Tibial artery (tissue), 4 donors: ENCODE measurements around the gene BCAS1.

Experiments used
- DNase-seq, 2 donors: peaks; one replicate each; pipeline ENCODE4 v3.0.0-alpha.2; 2019
- H3K27ac ChIP-seq, 2 donors: fragments of 200-600 bp; sonication (generic) in 1 of 2; 1 replicate in 1 of 2; 2 replicates in 1 of 2; pipeline ENCODE4 v1.5.1; 2018 to 2019; ENCODE audit warnings: mild to moderate bottlenecking in 1 of 2
- H3K27me3 ChIP-seq, 2 donors: fragments of 200-600 bp; sonication (generic) in 1 of 2; one replicate each; pipeline versions ENCODE4 v1.5.1 to v1.6.0; 2016 to 2019
- H3K36me3 ChIP-seq, 3 donors: fragments of 200-600 bp; sonication (generic) in 2 of 3; one replicate each; pipeline ENCODE4 v1.5.1; 2016 to 2019; ENCODE audit warnings: mild to moderate bottlenecking in 2 of 3
- H3K4me1 ChIP-seq, 4 donors: fragments of 200-600 bp; sonication (generic) in 2 of 4; 1 replicate in 3 of 4; 2 replicates in 1 of 4; pipeline ENCODE4 v1.5.1; 2016 to 2019
- H3K4me3 ChIP-seq, 2 donors: fragments of 200-600 bp; sonication (generic) in 1 of 2; 1 replicate in 1 of 2; 2 replicates in 1 of 2; pipeline ENCODE4 v1.5.1; 2018 to 2019; ENCODE audit warnings: mild to moderate bottlenecking in 2 of 2
- H3K9me3 ChIP-seq, 3 donors: fragments of 200-600 bp; sonication (generic) in 1 of 3; one replicate each; pipeline ENCODE4 v1.5.1; 2016 to 2019
- intact Hi-C: fragments of 100-400 bp; cut with DNase I; formaldehyde crosslinking; loops from one replicate; pipeline ENCODE4 v1.15.0; 2023; ENCODE audit warnings: low total_unique reads
- TF ChIP-seq, protein P1 (sequence below), 2 experiments: fragments of 200-600 bp in 1 of 2; fragments of 450-650 bp in 1 of 2; IDR thresholded peaks; one replicate each; pipeline ENCODE4 v1.5.1; 2017 to 2019; ENCODE audit warnings: antibody characterized with exemption in 2 of 2, mild to moderate bottlenecking in 1 of 2, moderate library complexity in 1 of 2

Gene BCAS1

DNA sequence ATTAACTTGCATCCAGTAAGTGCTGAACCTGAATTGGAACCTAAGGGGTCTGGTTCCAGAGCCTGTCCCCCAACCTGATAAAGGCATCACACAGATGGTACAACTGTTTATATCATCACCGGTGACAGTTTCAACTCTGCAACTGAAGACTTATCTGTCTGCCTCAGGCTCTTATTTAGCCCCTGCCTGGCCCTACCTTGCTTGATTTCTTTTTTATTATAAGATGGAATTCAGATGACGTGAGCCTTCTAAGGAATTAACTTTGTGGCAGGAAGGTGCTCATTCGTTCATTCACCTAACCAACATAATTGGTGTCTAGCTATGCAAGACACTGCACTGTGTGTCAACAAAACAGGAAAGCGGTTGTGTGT is 175.0 kb downstream of the BCAS1 start:
- H3K4me1 ChIP-seq = peaks cover 0 to 11% (median 3%) of the 10 kb centered on the region in 4 donors
- H3K36me3 ChIP-seq = no peaks in the 10 kb centered on the region
- H3K4me3 ChIP-seq = no peak overlapping the region
- DNase-seq = no peak
- no peaks in the 10 kb centered on the region for H3K27me3 ChIP-seq
- intact Hi-C loops = no loop called here
- peaks cover 0 to 5% (median 0%) of the 10 kb centered on the region in 3 donors for H3K9me3 ChIP-seq
- TF ChIP-seq, protein P1, sequence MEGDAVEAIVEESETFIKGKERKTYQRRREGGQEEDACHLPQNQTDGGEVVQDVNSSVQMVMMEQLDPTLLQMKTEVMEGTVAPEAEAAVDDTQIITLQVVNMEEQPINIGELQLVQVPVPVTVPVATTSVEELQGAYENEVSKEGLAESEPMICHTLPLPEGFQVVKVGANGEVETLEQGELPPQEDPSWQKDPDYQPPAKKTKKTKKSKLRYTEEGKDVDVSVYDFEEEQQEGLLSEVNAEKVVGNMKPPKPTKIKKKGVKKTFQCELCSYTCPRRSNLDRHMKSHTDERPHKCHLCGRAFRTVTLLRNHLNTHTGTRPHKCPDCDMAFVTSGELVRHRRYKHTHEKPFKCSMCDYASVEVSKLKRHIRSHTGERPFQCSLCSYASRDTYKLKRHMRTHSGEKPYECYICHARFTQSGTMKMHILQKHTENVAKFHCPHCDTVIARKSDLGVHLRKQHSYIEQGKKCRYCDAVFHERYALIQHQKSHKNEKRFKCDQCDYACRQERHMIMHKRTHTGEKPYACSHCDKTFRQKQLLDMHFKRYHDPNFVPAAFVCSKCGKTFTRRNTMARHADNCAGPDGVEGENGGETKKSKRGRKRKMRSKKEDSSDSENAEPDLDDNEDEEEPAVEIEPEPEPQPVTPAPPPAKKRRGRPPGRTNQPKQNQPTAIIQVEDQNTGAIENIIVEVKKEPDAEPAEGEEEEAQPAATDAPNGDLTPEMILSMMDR (IDR thresholded peaks at IDR 0.05) = no peak
- no peak overlapping the region for H3K27ac ChIP-seq

DNA sequence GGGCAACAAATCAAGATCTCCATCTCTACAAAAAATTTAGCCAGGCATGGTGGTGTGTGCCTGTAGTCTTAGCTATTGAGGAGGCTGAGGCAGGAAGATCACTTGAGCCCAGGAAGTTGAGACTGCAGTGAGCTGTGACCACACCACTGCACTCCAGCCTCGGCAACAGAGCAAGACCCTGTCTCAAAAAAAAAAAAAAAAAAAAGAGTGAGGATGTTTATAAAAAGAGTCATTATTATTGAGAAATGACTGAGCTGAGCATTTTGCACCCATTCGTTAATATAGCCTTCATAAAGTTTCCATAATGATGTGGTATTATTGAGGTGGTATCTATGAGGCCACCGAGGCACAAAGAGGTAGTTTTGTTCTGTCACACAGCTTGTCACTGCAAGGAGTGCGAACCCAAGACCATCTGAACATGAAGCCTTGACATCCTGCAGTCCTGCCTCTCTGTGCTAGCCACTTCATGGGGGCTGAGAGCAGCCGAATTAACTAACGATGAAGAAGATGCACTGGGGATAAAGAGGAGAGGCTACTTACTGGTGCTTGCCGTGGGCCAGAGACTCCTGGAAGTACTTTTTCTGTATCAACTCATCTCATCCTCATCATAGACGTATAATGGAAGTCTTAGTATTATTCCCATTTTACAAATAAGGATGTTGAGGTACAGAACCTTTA is 175.5 kb downstream of the BCAS1 start:
- Histone ChIP-seq H3K27ac (no peak overlapping the region), H3K4me1 (peaks cover 0 to 9% (median 0%) of the 10 kb centered on the region in 4 donors), H3K9me3 (peaks cover 0 to 5% (median 0%) of the 10 kb centered on the region in 3 donors), H3K4me3 (no peak overlapping the region), H3K27me3 (no peaks in the 10 kb centered on the region), H3K36me3 (no peaks in the 10 kb centered on the region)
- TF ChIP-seq, protein P1 (IDR thresholded peaks at IDR 0.05) = no peak
- peak in 1 of 2 donors; percentile 40 for DNase-seq
- intact Hi-C loops = no loop called here
